HG03571 (cell line): ENCODE data around the gene ARHGAP6.

Source experiments
- ATAC-seq: cut with Tn5 transposase; IDR thresholded peaks from one replicate; pipeline ENCODE4 v1.9.1; 2021; ENCODE audit not compliant: unreplicated experiment

ARHGAP6 gene

GRCh38 chrX:11465648-11466411 lies 199.9 kb downstream of the ARHGAP6 start:
- no peak for ATAC-seq

GRCh38 chrX:11464836-11465463 lies 200.8 kb downstream of the ARHGAP6 start:
- ATAC-seq: no peak

- no peak for ATAC-seq
These were observed 201.3 kb downstream of the ARHGAP6 start for GRCh38 chrX:11464380-11464779.

- ATAC-seq: no peak
These were observed 203.1 kb downstream of the ARHGAP6 start for GRCh38 chrX:11462648-11463047.

GRCh38 chrX:11462136-11462535 lies 203.6 kb downstream of the ARHGAP6 start:
- ATAC-seq: no peak

- ATAC-seq: no peak
These were observed 204.3 kb downstream of the ARHGAP6 start for GRCh38 chrX:11461201-11462001.

GRCh38 chrX:11460347-11460746 lies 205.4 kb downstream of the ARHGAP6 start:
- ATAC-seq: no peak

GRCh38 chrX:11458170-11458569 lies 207.6 kb downstream of the ARHGAP6 start:
- ATAC-seq: no peak

GRCh38 chrX:11451151-11451550 lies 214.6 kb downstream of the ARHGAP6 start:
- ATAC-seq: no peak

- ATAC-seq: no peak
These were observed 215.4 kb downstream of the ARHGAP6 start for GRCh38 chrX:11450354-11450753.

- ATAC-seq: no peak
These were observed 216.1 kb downstream of the ARHGAP6 start for GRCh38 chrX:11449613-11450012.

- ATAC-seq: no peak
These were observed 218.3 kb downstream of the ARHGAP6 start for GRCh38 chrX:11447418-11447817.

- ATAC-seq: no peak
These were observed 218.8 kb downstream of the ARHGAP6 start for GRCh38 chrX:11446949-11447348.

GRCh38 chrX:11446336-11446735 lies 219.4 kb downstream of the ARHGAP6 start:
- ATAC-seq: no peak

- no peak for ATAC-seq
These were observed 220.2 kb downstream of the ARHGAP6 start for GRCh38 chrX:11445540-11445939.

- ATAC-seq: no peak
These were observed 221.7 kb downstream of the ARHGAP6 start for GRCh38 chrX:11444052-11444451.

GRCh38 chrX:11439846-11440245 lies 225.9 kb downstream of the ARHGAP6 start:
- no peak for ATAC-seq

- no peak for ATAC-seq
These were observed 227.0 kb downstream of the ARHGAP6 start for GRCh38 chrX:11438767-11439166.

- no peak for ATAC-seq
These were observed 227.4 kb downstream of the ARHGAP6 start for GRCh38 chrX:11438380-11438723.

- ATAC-seq: no peak
These were observed 227.9 kb downstream of the ARHGAP6 start for GRCh38 chrX:11437642-11438379.

GRCh38 chrX:11435568-11435967 lies 230.2 kb downstream of the ARHGAP6 start:
- no peak for ATAC-seq
